ENCODE results near the gene CNOT1. TPM values are rescaled to one million over a fixed set of nuclear protein-coding genes. Genes with fewer than 3 reads are reported as not detected.

The CNOT1 gene
- total RNA-seq, 1 experiment from 2014 or later, result 328 TPM

- no peaks in the 10 kb centered on the region for H3K27me3 Mint-ChIP-seq (ENCODE audit: low read depth)
- TF ChIP-seq, protein P1, sequence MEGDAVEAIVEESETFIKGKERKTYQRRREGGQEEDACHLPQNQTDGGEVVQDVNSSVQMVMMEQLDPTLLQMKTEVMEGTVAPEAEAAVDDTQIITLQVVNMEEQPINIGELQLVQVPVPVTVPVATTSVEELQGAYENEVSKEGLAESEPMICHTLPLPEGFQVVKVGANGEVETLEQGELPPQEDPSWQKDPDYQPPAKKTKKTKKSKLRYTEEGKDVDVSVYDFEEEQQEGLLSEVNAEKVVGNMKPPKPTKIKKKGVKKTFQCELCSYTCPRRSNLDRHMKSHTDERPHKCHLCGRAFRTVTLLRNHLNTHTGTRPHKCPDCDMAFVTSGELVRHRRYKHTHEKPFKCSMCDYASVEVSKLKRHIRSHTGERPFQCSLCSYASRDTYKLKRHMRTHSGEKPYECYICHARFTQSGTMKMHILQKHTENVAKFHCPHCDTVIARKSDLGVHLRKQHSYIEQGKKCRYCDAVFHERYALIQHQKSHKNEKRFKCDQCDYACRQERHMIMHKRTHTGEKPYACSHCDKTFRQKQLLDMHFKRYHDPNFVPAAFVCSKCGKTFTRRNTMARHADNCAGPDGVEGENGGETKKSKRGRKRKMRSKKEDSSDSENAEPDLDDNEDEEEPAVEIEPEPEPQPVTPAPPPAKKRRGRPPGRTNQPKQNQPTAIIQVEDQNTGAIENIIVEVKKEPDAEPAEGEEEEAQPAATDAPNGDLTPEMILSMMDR (conservative IDR thresholded peaks at IDR 0.05), result no peak
- H3K9me3 ChIP-seq (ENCODE audit: control insufficient read depth, low read depth, low read length), result no peaks in the 10 kb centered on the region
- no peak overlapping the region for H3K27ac Mint-ChIP-seq
- no peak for DNase-seq
- H3K4me2 ChIP-seq (ENCODE audit: insufficient read depth, insufficient read length, low read length), result no peak overlapping the region
- no peak overlapping the region for H4K8ac ChIP-seq (replicated peaks; ENCODE audit: insufficient read length, low read depth, low read length)
- no peak overlapping the region for H2AK5ac ChIP-seq (ENCODE audit: insufficient read length, low read length)
- H2BK12ac ChIP-seq (ENCODE audit: insufficient read length, low read depth, low read length), result no peak overlapping the region
- H2BK15ac ChIP-seq (ENCODE audit: low read depth, low read length), result no peak overlapping the region
- H3K56ac ChIP-seq (ENCODE audit: insufficient read length, low read depth, low read length), result no peak overlapping the region
- no peaks in the 10 kb centered on the region for H3K27me3 ChIP-seq (ENCODE audit: insufficient read depth, low read length)
- H2BK120ac ChIP-seq (ENCODE audit: low read depth, low read length, poor library complexity, severe bottlenecking), result no peak overlapping the region
- no peaks in the 10 kb centered on the region for H4K20me1 ChIP-seq (ENCODE audit: control insufficient read depth, insufficient read depth, insufficient read length)
- H2AFZ ChIP-seq (ENCODE audit: low read length), result no peak overlapping the region
- H3K4ac ChIP-seq (ENCODE audit: low read depth, low read length), result no peak overlapping the region
- no peak overlapping the region for H3K23ac ChIP-seq (ENCODE audit: insufficient read length, low read depth, low read length)
- no peaks in the 10 kb centered on the region for H3K4me1 Mint-ChIP-seq
- H3K23me2 ChIP-seq (ENCODE audit: insufficient read length, low read depth, low read length, poor library complexity, severe bottlenecking), result no peaks in the 10 kb centered on the region
- WGBS (ENCODE audit: extremely low coverage, insufficient read length, low lambda C conversion rate), result no CpG with 5 or more reads among the region's 2 CpGs
- no peaks in the 10 kb centered on the region for H3K79me1 ChIP-seq (ENCODE audit: insufficient read depth, low read depth, low read length, poor library complexity, severe bottlenecking)
- no peak overlapping the region for H3K9ac ChIP-seq (ENCODE audit: extremely low read depth, insufficient read length, low read length)
- H2BK5ac ChIP-seq (ENCODE audit: insufficient read length, low read length), result no peak overlapping the region
- no peaks in the 10 kb centered on the region for H3K4me1 ChIP-seq (ENCODE audit: insufficient read depth, low read length)
- no peak overlapping the region for H3K18ac ChIP-seq (ENCODE audit: insufficient read length, low read depth, low read length)
- H3T11ph ChIP-seq (ENCODE audit: low read length), result no peak overlapping the region
- no peaks in the 10 kb centered on the region for H3K9me3 Mint-ChIP-seq
- H2BK20ac ChIP-seq (ENCODE audit: low read depth, low read length, poor library complexity, severe bottlenecking), result no peak overlapping the region
- no peak overlapping the region for H3K14ac ChIP-seq (ENCODE audit: insufficient read depth, low read length)
- H3K79me2 ChIP-seq (ENCODE audit: insufficient read depth, low read length), result no peaks in the 10 kb centered on the region
- H3K27ac ChIP-seq (ENCODE audit: insufficient read length, low read depth, low read length), result no peak overlapping the region
- H4K91ac ChIP-seq (ENCODE audit: insufficient read length, low read depth, low read length), result no peak overlapping the region
- H4K5ac ChIP-seq (ENCODE audit: insufficient read length, low read depth, low read length), result no peak overlapping the region
- H3K36me3 Mint-ChIP-seq (ENCODE audit: insufficient read depth in 1 of 3, low read depth in 3 of 3), result peaks cover 28 to 94% (median 88%) of the 10 kb centered on the region in 3 experiments; a peak in 6 of 7 replicates
- no peak overlapping the region for H3K4me3 Mint-ChIP-seq
These were observed 81.2 kb downstream of the CNOT1 start for GRCh38 chr16:58548378-58548777.

All from H9 (cell line).